ENCODE measurements around the gene OSBPL9. TPM values are rescaled to one million over a fixed set of nuclear protein-coding genes. Genes with fewer than 3 reads are reported as not detected.

OSBPL9 gene
- total and polyA plus RNA-seq, 5 donors = 46.1 to 68.8 (median 61.3) TPM

GRCh38 chr1:51755437-51755836, 138.5 kb downstream of the OSBPL9 start:
- DNase-seq (no peak), ATAC-seq (no peak)
- Histone ChIP-seq H3K27me3 (ENCODE audit: control insufficient read depth, insufficient read depth) (no peaks in the 10 kb centered on the region), H3K4me3 (ENCODE audit: low read length) (no peak overlapping the region), H3K27ac (ENCODE audit: low read length) (no peak overlapping the region), H3K9me3 (ENCODE audit: control insufficient read depth, low read length) (no peaks in the 10 kb centered on the region), H3K4me1 (ENCODE audit: control insufficient read depth, insufficient read depth, low read length) (no peaks in the 10 kb centered on the region)
- intact Hi-C loops (cut with DNase I) = no loop called here
- 97% methylated on average over 7 of the region's 7 CpGs for WGBS

- intact Hi-C loops (cut with DNase I) = no loop called here
- H3K4me3 ChIP-seq (ENCODE audit: low read length) = no peak overlapping the region
- whole genome bisulfite sequencing = 96% methylated on average over 2 of the region's 2 CpGs
Observed at GRCh38 chr1:51756290-51756689, 139.4 kb downstream of the OSBPL9 start.

GRCh38 chr1:51758310-51758709, 141.4 kb downstream of the OSBPL9 start:
- H3K4me3 ChIP-seq (ENCODE audit: low read length) = no peak overlapping the region
- no peak overlapping the region for H3K27ac ChIP-seq (ENCODE audit: low read length)
- no peaks in the 10 kb centered on the region for H3K9me3 ChIP-seq (ENCODE audit: control insufficient read depth, low read length)
- no peaks in the 10 kb centered on the region for H3K27me3 ChIP-seq (ENCODE audit: control insufficient read depth, insufficient read depth)
- intact Hi-C loops (cut with DNase I) = no loop called here
- no peak for ATAC-seq
- no peaks in the 10 kb centered on the region for H3K4me1 ChIP-seq (ENCODE audit: control insufficient read depth, insufficient read depth, low read length)
- 59% methylated on average over 4 of the region's 4 CpGs for WGBS
- DNase-seq = no peak

More at GRCh38 chr1:51756290-51756689, 139.4 kb downstream of the OSBPL9 start:
- Histone ChIP-seq H3K27me3 (ENCODE audit: control insufficient read depth, insufficient read depth) (no peaks in the 10 kb centered on the region), H3K27ac (ENCODE audit: low read length) (no peak overlapping the region), H3K9me3 (ENCODE audit: control insufficient read depth, low read length) (no peaks in the 10 kb centered on the region), H3K4me1 (ENCODE audit: control insufficient read depth, insufficient read depth, low read length) (no peaks in the 10 kb centered on the region)
- ATAC-seq (no peak), DNase-seq (no peak)

- H3K9me3 ChIP-seq (ENCODE audit: control insufficient read depth, low read length) = no peaks in the 10 kb centered on the region
- H3K4me1 ChIP-seq (ENCODE audit: control insufficient read depth, insufficient read depth, low read length) = no peaks in the 10 kb centered on the region
- H3K27me3 ChIP-seq (ENCODE audit: control insufficient read depth, insufficient read depth) = no peaks in the 10 kb centered on the region
- DNase-seq (no peak), ATAC-seq (no peak)
- intact Hi-C loops (cut with DNase I) = loop anchor here in 1 of 4 donors (10.0 kb wide), 2 partner anchors 126 to 186 kb away; no protein-coding TSS in a partner anchor
- 87% methylated on average over 3 of the region's 3 CpGs for WGBS
- H3K4me3 ChIP-seq (ENCODE audit: low read length) = no peak overlapping the region
- no peak overlapping the region for H3K27ac ChIP-seq (ENCODE audit: low read length)
Observed at GRCh38 chr1:51760872-51761271, 144.0 kb downstream of the OSBPL9 start.

GRCh38 chr1:51761351-51761750, 144.5 kb downstream of the OSBPL9 start:
- Histone ChIP-seq H3K4me3 (ENCODE audit: low read length) (no peak overlapping the region), H3K27me3 (ENCODE audit: control insufficient read depth, insufficient read depth) (no peaks in the 10 kb centered on the region), H3K4me1 (ENCODE audit: control insufficient read depth, insufficient read depth, low read length) (no peaks in the 10 kb centered on the region), H3K9me3 (ENCODE audit: control insufficient read depth, low read length) (no peaks in the 10 kb centered on the region), H3K27ac (ENCODE audit: low read length) (no peak overlapping the region)
- ATAC-seq (no peak), DNase-seq (no peak)
- WGBS = 94% methylated on average over 1 of the region's 1 CpG
- intact Hi-C loops (cut with DNase I) = loop anchor here in 1 of 4 donors (10.0 kb wide), 2 partner anchors 127 to 187 kb away; no protein-coding TSS in a partner anchor

- 62% methylated on average over 6 of the region's 6 CpGs for WGBS
- H3K27me3 ChIP-seq (ENCODE audit: control insufficient read depth, insufficient read depth) = no peaks in the 10 kb centered on the region
- H3K27ac ChIP-seq (ENCODE audit: low read length) = no peak overlapping the region
- ATAC-seq (peak; percentile 69 to 72), DNase-seq (no peak)
- no peak overlapping the region for H3K4me3 ChIP-seq (ENCODE audit: low read length)
- H3K4me1 ChIP-seq (ENCODE audit: control insufficient read depth, insufficient read depth, low read length) = peaks cover 2% of the 10 kb centered on the region
- intact Hi-C loops (cut with DNase I) = loop anchor here in 2 of 4 donors (5.0 to 10.0 kb wide), 3 partner anchors 134 to 194 kb away; no protein-coding TSS in a partner anchor
- no peaks in the 10 kb centered on the region for H3K9me3 ChIP-seq (ENCODE audit: control insufficient read depth, low read length)
Observed at GRCh38 chr1:51768971-51769588, 152.2 kb downstream of the OSBPL9 start.

- ATAC-seq = no peak
- no peaks in the 10 kb centered on the region for H3K9me3 ChIP-seq (ENCODE audit: control insufficient read depth, low read length)
- no peak for DNase-seq
Observed at GRCh38 chr1:51776408-51776807, 159.5 kb downstream of the OSBPL9 start.

GRCh38 chr1:51780927-51781326, 164.0 kb downstream of the OSBPL9 start:
- Histone ChIP-seq H3K4me1 (ENCODE audit: control insufficient read depth, insufficient read depth, low read length) (peaks cover 7% of the 10 kb centered on the region), H3K27me3 (ENCODE audit: control insufficient read depth, insufficient read depth) (no peaks in the 10 kb centered on the region), H3K27ac (ENCODE audit: low read length) (no peak overlapping the region), H3K9me3 (ENCODE audit: control insufficient read depth, low read length) (no peaks in the 10 kb centered on the region), H3K4me3 (ENCODE audit: low read length) (no peak overlapping the region)
- DNase-seq (no peak), ATAC-seq (no peak)
- intact Hi-C loops (cut with DNase I) = no loop called here
- 96% methylated on average over 3 of the region's 3 CpGs for WGBS

More at GRCh38 chr1:51776408-51776807, 159.5 kb downstream of the OSBPL9 start:
- Histone ChIP-seq H3K27me3 (ENCODE audit: control insufficient read depth, insufficient read depth) (no peaks in the 10 kb centered on the region), H3K4me3 (ENCODE audit: low read length) (no peak overlapping the region), H3K4me1 (ENCODE audit: control insufficient read depth, insufficient read depth, low read length) (peaks cover 2% of the 10 kb centered on the region), H3K27ac (ENCODE audit: low read length) (no peak overlapping the region)
- intact Hi-C loops (cut with DNase I) = no loop called here

GRCh38 chr1:51784997-51785421, 168.1 kb downstream of the OSBPL9 start:
- intact Hi-C loops (cut with DNase I) = no loop called here
- Histone ChIP-seq H3K9me3 (ENCODE audit: control insufficient read depth, low read length) (no peaks in the 10 kb centered on the region), H3K27me3 (ENCODE audit: control insufficient read depth, insufficient read depth) (no peaks in the 10 kb centered on the region), H3K4me3 (ENCODE audit: low read length) (no peak overlapping the region), H3K27ac (ENCODE audit: low read length) (peak overlapping the region; percentile 55), H3K4me1 (ENCODE audit: control insufficient read depth, insufficient read depth, low read length) (peaks cover 7% of the 10 kb centered on the region)
- ATAC-seq (peak; percentile 52 to 53), DNase-seq (no peak)
- 44% methylated on average over 4 of the region's 4 CpGs for WGBS

- peaks cover 7% of the 10 kb centered on the region for H3K4me1 ChIP-seq (ENCODE audit: control insufficient read depth, insufficient read depth, low read length)
- no peak for ATAC-seq
- no peak overlapping the region for H3K27ac ChIP-seq (ENCODE audit: low read length)
- DNase-seq = no peak
- intact Hi-C loops (cut with DNase I) = no loop called here
- WGBS = 77% methylated on average over 2 of the region's 2 CpGs
- no peak overlapping the region for H3K4me3 ChIP-seq (ENCODE audit: low read length)
- no peaks in the 10 kb centered on the region for H3K9me3 ChIP-seq (ENCODE audit: control insufficient read depth, low read length)
- H3K27me3 ChIP-seq (ENCODE audit: control insufficient read depth, insufficient read depth) = no peaks in the 10 kb centered on the region
Observed at GRCh38 chr1:51788938-51789337, 172.0 kb downstream of the OSBPL9 start.

GRCh38 chr1:51789342-51789741, 172.4 kb downstream of the OSBPL9 start:
- Histone ChIP-seq H3K4me1 (ENCODE audit: control insufficient read depth, insufficient read depth, low read length) (peaks cover 7% of the 10 kb centered on the region), H3K27me3 (ENCODE audit: control insufficient read depth, insufficient read depth) (no peaks in the 10 kb centered on the region), H3K9me3 (ENCODE audit: control insufficient read depth, low read length) (no peaks in the 10 kb centered on the region), H3K27ac (ENCODE audit: low read length) (no peak overlapping the region), H3K4me3 (ENCODE audit: low read length) (no peak overlapping the region)
- WGBS = 95% methylated on average over 1 of the region's 1 CpG
- DNase-seq (no peak), ATAC-seq (no peak)
- intact Hi-C loops (cut with DNase I) = no loop called here
